HUES64 (cell line): ENCODE measurements around the gene STARD5.
"Not testable (repeated sequence)": the region's sequence is repeated elsewhere in the genome, so short reads cannot be mapped to it uniquely, and the experiment has no call there.

Source experiments
- H3K27ac ChIP-seq: 2 replicates; pipeline ENCODE4 v1.7.0; 2013; ENCODE audit warnings: low read depth, low read length, inconsistent platforms
- H3K27me3 ChIP-seq: 2 replicates; pipeline ENCODE4 v1.6.1; 2013; ENCODE audit warnings: mild to moderate bottlenecking, low read length; ENCODE audit not compliant: insufficient read depth
- H3K36me3 ChIP-seq: 2 replicates; pipeline ENCODE4 v1.6.1; 2013; ENCODE audit warnings: mild to moderate bottlenecking, low read length; ENCODE audit not compliant: insufficient read depth
- H3K4me1 ChIP-seq: 2 replicates; pipeline ENCODE4 v1.6.1; 2013; ENCODE audit warnings: mild to moderate bottlenecking, low read length, moderate library complexity; ENCODE audit not compliant: insufficient read depth
- H3K4me3 ChIP-seq: 2 replicates; pipeline ENCODE4 v1.5.1; 2013; ENCODE audit warnings: mild to moderate bottlenecking, low read length, moderate library complexity
- H3K9ac ChIP-seq: 2 replicates; pipeline ENCODE4 v1.6.1; 2013; ENCODE audit warnings: mild to moderate bottlenecking, low read depth, low read length
- H3K9me3 ChIP-seq: 2 replicates; pipeline ENCODE4 v1.6.1; 2013; ENCODE audit warnings: low read depth, low read length; ENCODE audit not compliant: insufficient read depth
- WGBS: fragments of 150-250, 120-280 bp; methylation state at CpG from one replicate; pipeline ENCODE4 v1.1.7; 2013; ENCODE audit warnings: missing lambda C conversion rate; 5-methylcytosine and 5-hydroxymethylcytosine counted together

The STARD5 gene

DNA sequence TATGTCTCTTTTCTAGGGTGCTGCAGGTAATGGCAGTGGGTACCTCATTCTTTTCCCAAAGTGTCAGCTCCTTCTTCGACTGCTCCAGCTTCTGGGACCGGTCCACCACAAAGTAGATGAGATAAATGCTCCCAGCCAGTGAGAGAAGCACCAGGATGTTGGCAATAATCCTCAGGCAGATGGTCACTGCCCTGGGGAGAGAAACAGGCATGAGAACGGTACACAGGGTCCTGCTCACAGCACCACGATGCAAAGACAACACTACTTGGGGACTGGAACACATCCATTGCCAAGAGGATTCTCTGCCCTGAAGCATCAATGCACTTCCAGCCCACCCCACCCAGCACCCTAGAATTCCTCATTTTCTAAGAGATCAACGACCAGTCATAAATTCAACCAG lies 27.7 kb upstream of the STARD5 start:
- 93% methylated on average over 5 of the region's 5 CpGs for WGBS

DNA sequence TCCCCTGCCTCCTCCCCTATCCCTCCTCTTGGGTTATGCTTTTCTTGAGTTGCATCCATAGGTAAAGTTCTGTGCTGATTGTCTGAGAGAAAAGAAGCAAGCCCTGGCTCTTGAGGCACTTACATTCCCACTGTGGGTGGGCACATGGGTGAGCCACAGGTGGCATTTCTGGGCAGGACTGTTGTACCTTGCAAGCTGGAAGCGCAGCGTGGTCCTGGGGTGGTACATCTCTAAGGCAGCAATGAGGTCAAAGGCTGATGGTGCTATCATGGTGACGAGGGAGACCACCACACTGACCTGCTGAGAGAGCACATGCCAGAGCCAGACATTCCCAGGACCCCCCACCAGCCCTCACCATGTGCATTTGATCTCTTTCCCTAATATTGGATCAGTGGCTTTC lies 25.3 kb upstream of the STARD5 start:
- Histone ChIP-seq H3K4me3 (no peak overlapping the region), H3K36me3 (no peaks in the 10 kb centered on the region), H3K9me3 (no peaks in the 10 kb centered on the region), H3K9ac (no peak overlapping the region), H3K27me3 (no peaks in the 10 kb centered on the region), H3K4me1 (no peaks in the 10 kb centered on the region), H3K27ac (no peak overlapping the region)
- WGBS = 95% methylated on average over 3 of the region's 3 CpGs

More for the DNA sequence above, 27.7 kb upstream of the STARD5 start:
- Histone ChIP-seq H3K4me3 (no peak overlapping the region), H3K27me3 (no peaks in the 10 kb centered on the region), H3K4me1 (peaks cover 5% of the 10 kb centered on the region; the same call in 1 of the 2 replicates), H3K36me3 (no peaks in the 10 kb centered on the region), H3K9ac (no peak overlapping the region), H3K27ac (no peak overlapping the region), H3K9me3 (no peaks in the 10 kb centered on the region)

DNA sequence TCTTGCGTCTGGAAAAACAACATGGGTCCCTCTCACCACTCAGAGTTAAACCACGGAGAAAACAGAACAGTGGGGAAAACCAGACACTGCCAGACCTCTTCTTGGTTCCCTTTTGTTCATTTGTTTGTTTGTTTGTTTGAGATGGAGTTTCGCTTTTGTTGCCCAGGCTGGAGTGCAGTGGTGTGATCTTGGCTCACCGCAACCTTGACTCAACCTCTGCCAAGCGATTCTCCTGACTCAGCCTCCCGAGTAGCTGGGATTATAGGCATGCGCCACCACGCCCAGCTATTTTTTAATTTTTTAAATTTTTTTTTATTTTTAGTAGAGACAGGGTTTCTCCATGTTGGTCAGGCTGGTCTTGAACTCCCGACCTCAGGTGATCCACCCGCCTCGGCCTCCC lies 24.8 kb upstream of the STARD5 start:
- H3K36me3 ChIP-seq, H3K4me1 ChIP-seq, H3K4me3 ChIP-seq, H3K9me3 ChIP-seq, H3K27ac ChIP-seq, H3K9ac ChIP-seq, H3K27me3 ChIP-seq: not testable (repeated sequence)
- 94% methylated on average over 10 of the region's 11 CpGs for WGBS

DNA sequence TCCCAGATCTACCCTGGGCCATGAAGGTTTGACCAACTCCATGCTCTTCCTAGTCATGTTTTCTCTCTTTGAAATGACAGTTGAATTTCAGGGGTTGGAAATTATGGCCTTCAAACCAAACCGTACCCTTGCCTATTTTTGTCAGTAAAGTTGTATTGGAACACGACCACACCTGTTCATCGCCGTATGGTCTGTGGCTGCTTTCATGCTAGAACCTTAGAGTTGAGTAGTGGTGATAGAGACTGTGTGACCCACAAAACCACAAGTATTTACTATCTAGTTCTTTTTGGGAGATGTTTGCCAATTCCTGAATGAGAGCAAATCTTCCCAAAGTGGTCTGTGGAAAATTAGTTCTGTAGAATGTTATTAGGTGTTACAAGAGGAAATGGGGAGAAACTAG lies 24.0 kb upstream of the STARD5 start:
- Histone ChIP-seq H3K27me3 (no peaks in the 10 kb centered on the region), H3K36me3 (no peaks in the 10 kb centered on the region), H3K4me3 (no peak overlapping the region), H3K4me1 (no peaks in the 10 kb centered on the region), H3K27ac (no peak overlapping the region), H3K9me3 (no peaks in the 10 kb centered on the region), H3K9ac (no peak overlapping the region)
- WGBS = 96% methylated on average over 4 of the region's 4 CpGs

DNA sequence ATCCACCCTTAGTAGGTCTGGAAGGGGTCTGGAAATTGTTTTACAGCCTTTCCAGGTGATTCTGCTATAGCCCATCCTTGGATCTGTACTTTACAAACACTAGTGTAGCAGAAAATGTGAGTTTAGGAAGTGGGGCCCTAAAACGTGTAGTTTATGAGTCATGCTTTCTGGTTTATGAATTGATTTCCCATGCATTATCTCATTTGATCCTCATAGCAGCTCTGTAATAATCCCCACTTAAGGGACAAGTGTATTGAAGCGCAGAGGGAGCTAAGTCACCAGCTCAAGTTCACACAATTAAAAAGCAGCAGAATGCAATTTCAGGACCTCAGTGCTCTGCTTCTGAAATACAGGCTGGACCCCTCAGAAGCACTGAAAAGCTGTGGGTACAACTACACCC lies 22.7 kb upstream of the STARD5 start:
- no peaks in the 10 kb centered on the region for H3K9me3 ChIP-seq
- H3K4me1 ChIP-seq = no peaks in the 10 kb centered on the region
- H3K36me3 ChIP-seq = no peaks in the 10 kb centered on the region
- no peak overlapping the region for H3K9ac ChIP-seq
- no peak overlapping the region for H3K4me3 ChIP-seq
- H3K27me3 ChIP-seq = no peaks in the 10 kb centered on the region
- no peak overlapping the region for H3K27ac ChIP-seq
- WGBS = 84% methylated on average over 2 of the region's 2 CpGs

DNA sequence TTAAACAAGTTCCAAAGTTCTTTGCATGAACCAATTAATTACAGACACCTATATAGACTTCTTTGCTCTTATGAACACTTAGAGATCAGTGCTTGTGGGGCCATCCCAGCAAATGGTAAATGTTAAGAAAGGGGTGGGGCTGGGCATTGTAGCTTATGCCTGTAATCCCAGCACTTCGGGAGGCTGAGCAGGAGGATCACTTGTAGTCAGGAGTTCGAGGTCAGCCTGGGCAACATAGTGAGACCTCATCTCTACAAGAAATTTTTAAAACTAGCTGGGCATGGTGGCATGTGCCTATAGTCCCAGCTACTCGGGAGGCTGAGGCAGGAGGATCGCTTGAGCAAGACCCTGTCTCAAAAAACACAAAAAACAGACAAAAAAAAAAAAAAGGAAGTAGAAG lies 19.4 kb upstream of the STARD5 start:
- no peaks in the 10 kb centered on the region for H3K27me3 ChIP-seq
- H3K36me3 ChIP-seq = no peaks in the 10 kb centered on the region
- H3K4me1 ChIP-seq = no peaks in the 10 kb centered on the region
- H3K27ac ChIP-seq = no peak overlapping the region
- no peaks in the 10 kb centered on the region for H3K9me3 ChIP-seq
- no peak overlapping the region for H3K4me3 ChIP-seq
- WGBS = 94% methylated on average over 4 of the region's 4 CpGs
- H3K9ac ChIP-seq = no peak overlapping the region

DNA sequence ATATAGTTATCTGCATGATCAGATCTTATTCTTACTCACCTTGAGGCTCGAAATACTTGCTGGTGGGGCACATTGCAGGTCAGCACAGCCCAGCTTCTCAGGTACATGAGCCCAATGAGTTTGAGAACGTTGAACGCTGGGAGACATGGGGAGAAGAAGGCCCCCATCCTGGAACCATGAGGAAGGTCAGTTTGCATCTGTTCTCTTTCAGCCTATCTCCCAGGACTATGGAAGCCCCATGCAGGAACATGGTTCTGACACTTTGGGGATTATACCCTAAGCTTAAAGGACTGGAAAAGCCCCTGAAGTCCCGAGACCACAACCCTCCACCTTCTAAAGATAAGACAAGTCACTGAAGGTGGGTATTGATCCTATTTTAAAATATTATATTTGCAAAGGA lies 17.4 kb upstream of the STARD5 start:
- H3K4me3 ChIP-seq = no peak overlapping the region
- no peaks in the 10 kb centered on the region for H3K36me3 ChIP-seq
- no peak overlapping the region for H3K9ac ChIP-seq
- no peaks in the 10 kb centered on the region for H3K9me3 ChIP-seq
- no peak overlapping the region for H3K27ac ChIP-seq
- 97% methylated on average over 4 of the region's 4 CpGs for WGBS
- H3K27me3 ChIP-seq = no peaks in the 10 kb centered on the region
- H3K4me1 ChIP-seq = no peaks in the 10 kb centered on the region

DNA sequence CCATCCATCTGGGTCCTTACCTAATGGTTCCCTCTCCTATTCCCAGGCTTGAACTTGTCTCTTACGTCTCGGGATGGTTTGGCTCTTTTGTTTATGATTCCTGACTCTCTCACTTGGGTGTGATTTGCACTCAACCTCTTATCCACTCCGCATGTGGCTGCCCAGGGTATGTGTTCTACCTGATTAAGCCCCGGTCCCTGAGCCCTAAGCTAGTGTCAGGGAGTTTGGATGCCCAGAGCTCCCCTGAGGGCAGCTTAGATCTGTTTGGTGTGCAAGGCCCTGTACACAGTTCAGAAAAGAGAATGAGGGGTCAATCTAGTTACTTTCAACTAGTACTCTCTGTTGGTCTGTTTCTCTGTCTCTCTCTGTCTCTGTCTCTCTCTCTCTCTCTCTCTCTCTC lies 15.9 kb upstream of the STARD5 start:
- no peak overlapping the region for H3K27ac ChIP-seq
- no peaks in the 10 kb centered on the region for H3K27me3 ChIP-seq
- H3K4me1 ChIP-seq = no peaks in the 10 kb centered on the region
- no peaks in the 10 kb centered on the region for H3K36me3 ChIP-seq
- no peaks in the 10 kb centered on the region for H3K9me3 ChIP-seq
- no peak overlapping the region for H3K4me3 ChIP-seq
- H3K9ac ChIP-seq = no peak overlapping the region
- WGBS = 79% methylated on average over 4 of the region's 4 CpGs

DNA sequence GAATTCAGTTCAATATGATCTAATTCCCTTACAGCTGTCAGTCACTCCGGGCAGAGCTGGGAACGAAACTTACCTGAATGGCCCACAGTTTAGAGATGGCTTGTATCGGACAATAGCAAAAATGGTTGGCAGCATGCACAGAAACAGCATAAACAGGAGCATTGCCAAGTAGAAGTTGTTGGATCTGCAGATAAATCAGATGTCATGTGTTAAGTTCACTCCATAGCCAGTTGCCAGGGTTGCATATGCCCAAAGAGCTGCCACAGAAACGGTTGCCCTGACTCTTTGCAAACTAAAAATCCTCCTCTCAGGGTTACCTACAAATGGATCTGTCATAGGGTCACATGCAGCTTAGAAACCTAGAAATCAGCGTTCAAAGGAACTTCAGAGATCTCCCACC lies 15.4 kb upstream of the STARD5 start:
- Histone ChIP-seq H3K36me3 (no peaks in the 10 kb centered on the region), H3K27me3 (no peaks in the 10 kb centered on the region), H3K27ac (no peak overlapping the region), H3K4me3 (no peak overlapping the region), H3K4me1 (no peaks in the 10 kb centered on the region), H3K9me3 (no peaks in the 10 kb centered on the region), H3K9ac (no peak overlapping the region)
- WGBS = 94% methylated on average over 5 of the region's 5 CpGs

DNA sequence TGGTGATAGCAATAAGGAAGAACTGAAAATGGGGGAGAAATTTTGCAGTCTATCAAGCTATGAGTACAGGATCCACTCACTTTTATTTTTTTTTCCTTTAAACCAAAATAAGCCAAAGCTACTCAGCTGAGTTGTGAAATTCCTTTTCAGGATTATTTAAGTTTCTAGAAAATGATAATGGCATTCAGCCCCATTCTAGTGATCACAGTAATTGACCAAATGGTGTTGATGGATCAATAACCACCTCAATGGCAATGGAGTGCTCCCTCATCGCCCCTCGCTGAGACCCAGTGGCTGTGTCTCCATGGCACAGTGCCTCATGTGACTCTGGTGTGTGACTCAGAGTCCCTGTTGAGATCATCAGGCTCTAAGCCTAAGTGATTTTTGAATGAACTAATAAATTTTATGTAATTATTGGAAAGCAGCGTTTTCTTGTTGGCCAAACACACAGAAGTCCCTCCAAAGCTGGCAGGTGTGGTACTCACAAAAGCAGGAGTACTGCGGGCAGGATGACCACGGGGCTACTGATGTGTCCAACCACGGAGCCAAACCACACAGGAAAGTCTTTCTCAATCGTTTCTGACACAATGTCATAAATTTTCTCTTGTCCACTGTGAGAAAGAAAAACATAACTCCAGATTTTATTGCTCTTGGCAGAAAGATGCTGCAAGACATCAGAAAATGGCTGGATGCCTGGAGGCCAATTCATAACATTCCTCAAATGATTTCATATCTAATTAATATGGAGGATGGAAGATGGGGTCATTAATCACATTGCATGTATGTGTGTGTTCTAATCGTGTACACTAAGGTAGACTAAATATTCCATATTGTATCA lies 14.4 kb upstream of the STARD5 start:
- no peaks in the 10 kb centered on the region for H3K27me3 ChIP-seq
- H3K36me3 ChIP-seq = no peaks in the 10 kb centered on the region
- no peak overlapping the region for H3K27ac ChIP-seq
- H3K9me3 ChIP-seq = no peaks in the 10 kb centered on the region
- 91% methylated on average over 8 of the region's 8 CpGs for WGBS
- H3K9ac ChIP-seq = no peak overlapping the region
- no peak overlapping the region for H3K4me3 ChIP-seq
- H3K4me1 ChIP-seq = no peaks in the 10 kb centered on the region

DNA sequence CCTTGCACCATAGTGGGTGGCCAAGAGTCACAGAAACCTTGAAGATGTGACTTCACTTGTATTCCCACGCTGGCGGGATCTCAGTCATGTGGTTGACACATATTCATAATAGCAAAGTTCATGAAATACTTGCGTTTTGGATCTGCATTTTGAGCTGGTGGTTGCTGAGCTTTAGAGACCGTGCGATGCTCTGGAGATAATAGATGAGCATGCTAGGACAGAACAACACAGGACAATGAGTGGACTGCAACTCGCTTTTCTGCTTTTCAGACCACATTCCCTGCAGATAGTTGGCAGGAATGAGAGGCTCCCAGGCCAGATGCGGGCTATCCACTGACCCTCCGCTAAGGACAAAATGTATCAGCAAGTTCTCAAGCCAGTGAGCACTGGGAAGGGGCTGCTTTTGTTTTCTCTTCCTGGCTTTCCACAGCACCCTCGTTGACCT lies 13.8 kb upstream of the STARD5 start:
- no peaks in the 10 kb centered on the region for H3K36me3 ChIP-seq

DNA sequence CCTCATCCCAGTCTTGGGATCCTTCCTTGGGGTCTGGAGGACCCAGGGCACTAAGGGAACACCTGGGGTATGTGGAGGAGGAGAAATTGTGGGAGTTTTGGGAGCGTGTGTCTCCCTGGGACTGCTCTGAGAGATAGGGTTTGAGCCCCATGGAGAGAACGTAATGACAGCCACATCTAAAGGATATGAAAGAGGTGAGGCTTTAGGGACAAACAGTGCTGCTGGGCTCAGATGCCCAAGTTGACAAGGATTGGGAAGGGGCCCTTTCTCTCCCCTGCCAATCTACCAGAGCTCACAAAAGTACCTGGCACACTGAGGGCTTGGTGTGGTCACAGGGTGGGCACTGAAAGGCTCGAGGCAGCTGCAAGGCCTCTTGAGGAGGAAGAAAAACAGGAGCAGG lies 13.3 kb upstream of the STARD5 start:
- Histone ChIP-seq H3K9me3 (no peaks in the 10 kb centered on the region), H3K9ac (no peak overlapping the region), H3K4me3 (no peak overlapping the region), H3K27ac (no peak overlapping the region), H3K4me1 (no peaks in the 10 kb centered on the region), H3K36me3 (no peaks in the 10 kb centered on the region), H3K27me3 (no peaks in the 10 kb centered on the region)
- 95% methylated on average over 3 of the region's 3 CpGs for WGBS

More for the DNA sequence above, 13.8 kb upstream of the STARD5 start:
- no peaks in the 10 kb centered on the region for H3K27me3 ChIP-seq
- no peak overlapping the region for H3K4me3 ChIP-seq
- no peaks in the 10 kb centered on the region for H3K9me3 ChIP-seq
- WGBS = 92% methylated on average over 9 of the region's 9 CpGs
- no peaks in the 10 kb centered on the region for H3K4me1 ChIP-seq
- H3K27ac ChIP-seq = no peak overlapping the region
- H3K9ac ChIP-seq = no peak overlapping the region
